ENCODE measurements around the gene GALC.
A peak's percentile ranks its signal among the peaks of the same experiment; 100 is the strongest.

Gene GALC

GRCh38 chr14:88012495-88012894, 19.5 kb upstream of the GALC start:
- Histone ChIP-seq H3K4me1 (ENCODE audit: control insufficient read depth in 1 of 2, insufficient read depth in 1 of 2, low read depth in 1 of 2, low read length in 1 of 2) (peaks cover 16 to 38% of the 10 kb centered on the region in 2 experiments), H3K4me3 (ENCODE audit: low read depth in 1 of 2, low read length in 1 of 2) (no peak overlapping the region), H3K9me3 (no peaks in the 10 kb centered on the region), H3K36me3 (peaks cover 30% of the 10 kb centered on the region), H3K27me3 (no peaks in the 10 kb centered on the region), H3K27ac (no peak overlapping the region)
- TF ChIP-seq, protein P1, sequence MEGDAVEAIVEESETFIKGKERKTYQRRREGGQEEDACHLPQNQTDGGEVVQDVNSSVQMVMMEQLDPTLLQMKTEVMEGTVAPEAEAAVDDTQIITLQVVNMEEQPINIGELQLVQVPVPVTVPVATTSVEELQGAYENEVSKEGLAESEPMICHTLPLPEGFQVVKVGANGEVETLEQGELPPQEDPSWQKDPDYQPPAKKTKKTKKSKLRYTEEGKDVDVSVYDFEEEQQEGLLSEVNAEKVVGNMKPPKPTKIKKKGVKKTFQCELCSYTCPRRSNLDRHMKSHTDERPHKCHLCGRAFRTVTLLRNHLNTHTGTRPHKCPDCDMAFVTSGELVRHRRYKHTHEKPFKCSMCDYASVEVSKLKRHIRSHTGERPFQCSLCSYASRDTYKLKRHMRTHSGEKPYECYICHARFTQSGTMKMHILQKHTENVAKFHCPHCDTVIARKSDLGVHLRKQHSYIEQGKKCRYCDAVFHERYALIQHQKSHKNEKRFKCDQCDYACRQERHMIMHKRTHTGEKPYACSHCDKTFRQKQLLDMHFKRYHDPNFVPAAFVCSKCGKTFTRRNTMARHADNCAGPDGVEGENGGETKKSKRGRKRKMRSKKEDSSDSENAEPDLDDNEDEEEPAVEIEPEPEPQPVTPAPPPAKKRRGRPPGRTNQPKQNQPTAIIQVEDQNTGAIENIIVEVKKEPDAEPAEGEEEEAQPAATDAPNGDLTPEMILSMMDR (IDR thresholded peaks at IDR 0.05) = no peak

DNA sequence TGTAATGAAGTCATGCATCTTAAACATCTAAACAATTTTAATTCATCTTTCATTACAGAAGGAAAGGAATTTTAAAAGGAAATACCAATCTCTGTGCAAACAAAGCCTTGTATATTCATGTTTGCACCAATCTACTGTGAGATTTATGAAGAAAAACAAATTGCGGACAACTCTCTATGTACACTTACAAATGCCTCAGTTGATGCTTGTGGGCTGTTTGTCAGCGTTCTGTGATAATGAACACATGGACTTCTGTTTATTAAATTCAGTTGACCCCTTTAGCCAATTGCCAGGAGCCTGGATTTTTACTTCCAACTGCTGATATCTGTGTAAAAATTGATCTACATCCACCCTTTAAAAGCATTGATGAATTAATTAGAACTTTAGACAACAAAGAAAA, 17.3 kb upstream of the GALC start:
- Histone ChIP-seq H3K36me3 (peaks cover 20% of the 10 kb centered on the region), H3K4me3 (ENCODE audit: low read depth in 1 of 2, low read length in 1 of 2) (no peak overlapping the region), H3K4me1 (ENCODE audit: control insufficient read depth in 1 of 2, insufficient read depth in 1 of 2, low read depth in 1 of 2, low read length in 1 of 2) (peaks cover 37 to 60% of the 10 kb centered on the region in 2 experiments), H3K27me3 (no peaks in the 10 kb centered on the region), H3K27ac (no peak overlapping the region), H3K9me3 (no peaks in the 10 kb centered on the region)
- TF ChIP-seq, protein P1 (IDR thresholded peaks at IDR 0.05) = no peak

GRCh38 chr14:88009486-88009885, 16.5 kb upstream of the GALC start:
- peaks cover 43 to 66% of the 10 kb centered on the region in 2 experiments for H3K4me1 ChIP-seq (ENCODE audit: control insufficient read depth in 1 of 2, insufficient read depth in 1 of 2, low read depth in 1 of 2, low read length in 1 of 2)
- peak overlapping the region; percentile 7 for H3K27ac ChIP-seq
- H3K4me3 ChIP-seq (ENCODE audit: low read depth in 1 of 2, low read length in 1 of 2) = no peak overlapping the region
- peaks cover 20% of the 10 kb centered on the region for H3K36me3 ChIP-seq
- TF ChIP-seq, protein P1 (IDR thresholded peaks at IDR 0.05) = no peak
- no peaks in the 10 kb centered on the region for H3K27me3 ChIP-seq
- no peaks in the 10 kb centered on the region for H3K9me3 ChIP-seq

GRCh38 chr14:88008039-88008742, 15.2 kb upstream of the GALC start:
- peaks cover 48 to 69% of the 10 kb centered on the region in 2 experiments for H3K4me1 ChIP-seq (ENCODE audit: control insufficient read depth in 1 of 2, insufficient read depth in 1 of 2, low read depth in 1 of 2, low read length in 1 of 2)
- TF ChIP-seq, protein P1 (IDR thresholded peaks at IDR 0.05) = no peak
- H3K36me3 ChIP-seq = peaks cover 20% of the 10 kb centered on the region
- H3K27me3 ChIP-seq = no peaks in the 10 kb centered on the region
- no peak overlapping the region for H3K4me3 ChIP-seq (ENCODE audit: low read depth in 1 of 2, low read length in 1 of 2)
- H3K9me3 ChIP-seq = no peaks in the 10 kb centered on the region
- peak overlapping the region; percentile 96 for H3K27ac ChIP-seq

- H3K4me1 ChIP-seq (ENCODE audit: control insufficient read depth in 1 of 2, insufficient read depth in 1 of 2, low read depth in 1 of 2, low read length in 1 of 2) = peaks cover 54 to 75% of the 10 kb centered on the region in 2 experiments
- peaks cover 20% of the 10 kb centered on the region for H3K36me3 ChIP-seq
- peak overlapping the region; percentile 96 for H3K27ac ChIP-seq
- TF ChIP-seq, protein P1 (IDR thresholded peaks at IDR 0.05) = no peak
- peak overlapping the region in 1 of 2 experiments; percentile 50 for H3K4me3 ChIP-seq (ENCODE audit: low read depth in 1 of 2, low read length in 1 of 2)
- H3K27me3 ChIP-seq = no peaks in the 10 kb centered on the region
- no peaks in the 10 kb centered on the region for H3K9me3 ChIP-seq
Measured at GRCh38 chr14:88007608-88008007, 14.6 kb upstream of the GALC start.

Measured in neutrophil (primary cell).